Calu3 (cell line): ENCODE measurements around the gene RNU6-9. TPM values are rescaled to one million over a fixed set of nuclear protein-coding genes. Genes with fewer than 3 reads are reported as not detected.

ENCODE experiments used
- BruUV-seq: library from RNA; stranded (reverse); fragments of 400-500 nt; replicated peaks from 2 replicates; lab custom pipeline; 2021; lab: Mats Ljungman, UMichigan
- CTCF ChIA-PET: fragments of 300-600 bp; sonication (Branson Sonifier 250); formaldehyde crosslinking; loops from one replicate; lab custom pipeline; 2022; ENCODE audit warnings: antibody characterized with exemption; lab: Charles Lee
- DNase-seq: peaks from one replicate; pipeline ENCODE4 v3.0.0; 2022
- H3K27ac Mint-ChIP-seq: one replicate; pipeline ENCODE4 v1.8.0; 2022; ENCODE audit warnings: mixed read lengths; ENCODE audit not compliant: unreplicated experiment
- H3K27me3 Mint-ChIP-seq: one replicate; pipeline ENCODE4 v1.8.0; 2022; ENCODE audit warnings: mixed read lengths; ENCODE audit not compliant: unreplicated experiment
- H3K36me3 Mint-ChIP-seq: one replicate; pipeline ENCODE4 v1.8.0; 2022; ENCODE audit warnings: mild to moderate bottlenecking, moderate library complexity, mixed read lengths; ENCODE audit not compliant: insufficient read depth, unreplicated experiment
- H3K4me1 Mint-ChIP-seq: one replicate; pipeline ENCODE4 v1.8.0; 2022; ENCODE audit warnings: mild to moderate bottlenecking, low read depth, mixed read lengths; ENCODE audit not compliant: unreplicated experiment
- H3K4me3 Mint-ChIP-seq: one replicate; pipeline ENCODE4 v1.8.0; 2022; ENCODE audit warnings: mild to moderate bottlenecking, low read depth, moderate library complexity, mixed read lengths; ENCODE audit not compliant: unreplicated experiment
- H3K9me3 Mint-ChIP-seq: one replicate; pipeline ENCODE4 v1.8.0; 2022; ENCODE audit warnings: low read depth, mixed read lengths; ENCODE audit not compliant: unreplicated experiment
- CTCF ChIP-seq: fragments of 200-600 bp; IDR thresholded peaks from one replicate; pipeline ENCODE4 v1.8.0; 2022; ENCODE audit warnings: antibody characterized with exemption; ENCODE audit not compliant: unreplicated experiment
- intact Hi-C: fragments of 100-400 bp; cut with micrococcal nuclease; formaldehyde crosslinking; loops from one replicate; pipeline ENCODE4 v1.10.0; 2022; ENCODE audit not compliant: unreplicated experiment
- total RNA-seq: library from RNA; stranded (reverse); gene quantifications from 2 replicates; pipeline ENCODE4 v1.2.3, GENCODE V29; 2022

Gene RNU6-9
- total RNA-seq, 1 experiment from 2014 or later = not detected

GRCh38 chr19:863315-863620 lies 30.0 kb upstream of the RNU6-9 start:
- intact Hi-C loops = no loop called here
- no peak overlapping the region for H3K4me3 Mint-ChIP-seq
- no peaks in the 10 kb centered on the region for H3K27me3 Mint-ChIP-seq
- no TSS peak for BruUV-seq
- no peaks in the 10 kb centered on the region for H3K4me1 Mint-ChIP-seq
- TF ChIP-seq CTCF = no peak
- no peaks in the 10 kb centered on the region for H3K9me3 Mint-ChIP-seq
- CTCF ChIA-PET = no interaction called here
- H3K27ac Mint-ChIP-seq = no peak overlapping the region
- DNase-seq = no peak
- H3K36me3 Mint-ChIP-seq = peaks cover 16% of the 10 kb centered on the region

GRCh38 chr19:866769-867300 lies 26.4 kb upstream of the RNU6-9 start:
- intact Hi-C loops = no loop called here
- Mint-ChIP-seq H3K4me1 (no peaks in the 10 kb centered on the region), H3K36me3 (peaks cover 29% of the 10 kb centered on the region), H3K9me3 (no peaks in the 10 kb centered on the region), H3K4me3 (no peak overlapping the region), H3K27me3 (no peaks in the 10 kb centered on the region), H3K27ac (no peak overlapping the region)
- BruUV-seq = no TSS peak
- no peak for DNase-seq
- TF ChIP-seq CTCF = no peak
- CTCF ChIA-PET = interaction anchor here (0.6 kb wide), 1 partner anchor 154 kb away, joined by 5 read pairs; the partner anchor contains the start of gene TMEM259

- Mint-ChIP-seq H3K9me3 (no peaks in the 10 kb centered on the region), H3K4me1 (no peaks in the 10 kb centered on the region), H3K27ac (no peak overlapping the region), H3K27me3 (no peaks in the 10 kb centered on the region), H3K4me3 (no peak overlapping the region), H3K36me3 (peaks cover 33% of the 10 kb centered on the region)
- no peak for DNase-seq
- TF ChIP-seq CTCF = no peak
- intact Hi-C loops = no loop called here
- CTCF ChIA-PET = interaction anchor here (0.6 kb wide), 1 partner anchor 154 kb away, joined by 5 read pairs; the partner anchor contains the start of gene TMEM259
- BruUV-seq = no TSS peak
Measured at GRCh38 chr19:867301-867793, 25.9 kb upstream of the RNU6-9 start.

GRCh38 chr19:867855-868457 lies 25.3 kb upstream of the RNU6-9 start:
- intact Hi-C loops = no loop called here
- CTCF ChIA-PET = no interaction called here
- no TSS peak for BruUV-seq
- no peak for TF ChIP-seq CTCF
- H3K4me1 Mint-ChIP-seq = no peaks in the 10 kb centered on the region
- H3K27me3 Mint-ChIP-seq = no peaks in the 10 kb centered on the region
- H3K9me3 Mint-ChIP-seq = no peaks in the 10 kb centered on the region
- H3K36me3 Mint-ChIP-seq = peaks cover 39% of the 10 kb centered on the region
- H3K27ac Mint-ChIP-seq = no peak overlapping the region
- DNase-seq = no peak
- no peak overlapping the region for H3K4me3 Mint-ChIP-seq
